Astrocyte (in vitro differentiated cells and primary cell): ENCODE data around the gene ETV6.

Experiments
- EZH2 ChIP-seq: IDR thresholded peaks from 2 replicates; pipeline ENCODE4 v1.6.1; 2012; ENCODE audit warnings: mild to moderate bottlenecking, low read length, inconsistent platforms; ENCODE audit not compliant: insufficient read depth
- TF ChIP-seq, protein P1 (sequence below): IDR thresholded peaks from 2 replicates; pipeline ENCODE4 v1.5.1; 2011; ENCODE audit warnings: low read depth, mild to moderate bottlenecking, inconsistent platforms, low read length, moderate library complexity; ENCODE audit not compliant: insufficient read depth

DNA sequence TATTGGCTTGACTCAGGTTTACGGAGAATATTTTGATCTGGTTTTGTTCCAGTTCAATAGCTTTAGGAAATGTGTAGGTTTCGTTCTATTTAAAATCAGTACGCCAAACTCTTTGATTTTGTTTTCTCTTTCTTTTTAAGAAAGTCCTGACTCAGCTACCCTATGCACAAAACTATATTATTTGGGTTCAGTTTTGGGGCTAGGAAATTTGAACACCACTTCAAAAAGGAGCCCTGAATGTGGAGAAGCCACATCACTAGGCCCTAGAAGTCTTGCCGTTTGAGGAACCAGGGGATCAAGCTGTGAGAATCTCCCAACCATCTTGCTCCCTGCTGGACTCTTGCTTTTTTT, 253.0 kb downstream of the ETV6 start:
- TF ChIP-seq EZH2, result no peak
- TF ChIP-seq, protein P1, sequence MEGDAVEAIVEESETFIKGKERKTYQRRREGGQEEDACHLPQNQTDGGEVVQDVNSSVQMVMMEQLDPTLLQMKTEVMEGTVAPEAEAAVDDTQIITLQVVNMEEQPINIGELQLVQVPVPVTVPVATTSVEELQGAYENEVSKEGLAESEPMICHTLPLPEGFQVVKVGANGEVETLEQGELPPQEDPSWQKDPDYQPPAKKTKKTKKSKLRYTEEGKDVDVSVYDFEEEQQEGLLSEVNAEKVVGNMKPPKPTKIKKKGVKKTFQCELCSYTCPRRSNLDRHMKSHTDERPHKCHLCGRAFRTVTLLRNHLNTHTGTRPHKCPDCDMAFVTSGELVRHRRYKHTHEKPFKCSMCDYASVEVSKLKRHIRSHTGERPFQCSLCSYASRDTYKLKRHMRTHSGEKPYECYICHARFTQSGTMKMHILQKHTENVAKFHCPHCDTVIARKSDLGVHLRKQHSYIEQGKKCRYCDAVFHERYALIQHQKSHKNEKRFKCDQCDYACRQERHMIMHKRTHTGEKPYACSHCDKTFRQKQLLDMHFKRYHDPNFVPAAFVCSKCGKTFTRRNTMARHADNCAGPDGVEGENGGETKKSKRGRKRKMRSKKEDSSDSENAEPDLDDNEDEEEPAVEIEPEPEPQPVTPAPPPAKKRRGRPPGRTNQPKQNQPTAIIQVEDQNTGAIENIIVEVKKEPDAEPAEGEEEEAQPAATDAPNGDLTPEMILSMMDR, result no peak
